Measurements from ENCODE around the gene TBXAS1.

Gene TBXAS1

DNA sequence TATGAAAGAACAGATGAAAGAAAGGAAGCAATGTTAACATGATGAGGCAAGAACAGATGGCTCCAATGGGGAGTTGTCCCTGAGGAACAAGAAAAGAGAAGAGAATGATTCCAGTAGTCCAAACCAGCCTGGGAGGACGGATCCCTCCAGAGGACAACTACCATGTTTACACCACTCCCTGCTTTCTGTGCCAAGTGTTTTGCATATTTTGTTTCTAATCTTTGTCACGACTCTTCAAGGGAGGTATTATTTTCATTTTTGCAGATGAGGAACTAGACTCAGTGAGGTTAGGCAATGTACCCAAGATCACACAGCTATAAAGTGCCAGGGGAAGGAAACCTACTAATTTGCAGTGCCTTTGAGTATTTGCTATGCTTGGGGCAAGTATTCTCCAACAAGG lies 117.5 kb downstream of the TBXAS1 start:
- no peak for DNase-seq (ENCODE audit: low spot score)

- no peak for DNase-seq (ENCODE audit: low spot score)
Measured at GRCh38 chr7:139947021-139947420, 118.0 kb downstream of the TBXAS1 start.

- no peak for DNase-seq (ENCODE audit: low spot score)
Measured at GRCh38 chr7:139948167-139948566, 119.1 kb downstream of the TBXAS1 start.

DNA sequence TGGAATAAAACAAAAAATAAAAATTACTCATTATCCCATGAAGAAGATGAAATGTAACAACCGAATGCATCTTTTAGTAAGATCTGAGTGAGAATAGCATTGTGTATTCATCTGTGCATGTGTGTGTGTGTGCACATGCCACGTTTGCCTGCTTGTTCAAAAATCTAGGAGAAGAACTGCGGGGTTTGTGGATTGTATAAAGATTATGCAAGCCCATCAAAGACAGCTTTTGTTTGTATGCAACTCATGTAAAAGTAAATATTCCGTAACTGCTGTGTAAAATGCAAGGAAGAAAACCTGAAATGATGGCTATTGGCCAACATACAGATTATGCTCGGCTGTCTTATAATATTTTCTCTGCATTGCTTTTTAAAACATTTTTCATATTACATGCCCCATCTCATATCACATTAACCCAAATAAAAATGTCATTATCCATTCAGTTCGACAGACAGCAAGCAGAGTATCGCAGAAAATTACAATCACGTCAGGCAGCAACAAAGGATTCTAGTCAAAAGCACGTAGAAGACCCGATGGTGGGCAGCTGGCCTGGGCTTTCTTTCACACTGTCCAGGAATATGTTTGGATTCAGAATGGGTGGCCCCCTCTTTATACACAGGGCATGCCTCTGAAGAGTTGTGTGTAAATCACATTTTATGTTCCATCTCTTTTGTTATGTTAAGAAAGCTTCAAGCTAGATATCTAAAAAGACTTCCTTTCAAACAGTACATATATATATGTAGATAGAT lies 119.7 kb downstream of the TBXAS1 start:
- DNase-seq (ENCODE audit: low spot score): no peak

GRCh38 chr7:139949629-139950028 lies 120.6 kb downstream of the TBXAS1 start:
- DNase-seq (ENCODE audit: low spot score): no peak

DNA sequence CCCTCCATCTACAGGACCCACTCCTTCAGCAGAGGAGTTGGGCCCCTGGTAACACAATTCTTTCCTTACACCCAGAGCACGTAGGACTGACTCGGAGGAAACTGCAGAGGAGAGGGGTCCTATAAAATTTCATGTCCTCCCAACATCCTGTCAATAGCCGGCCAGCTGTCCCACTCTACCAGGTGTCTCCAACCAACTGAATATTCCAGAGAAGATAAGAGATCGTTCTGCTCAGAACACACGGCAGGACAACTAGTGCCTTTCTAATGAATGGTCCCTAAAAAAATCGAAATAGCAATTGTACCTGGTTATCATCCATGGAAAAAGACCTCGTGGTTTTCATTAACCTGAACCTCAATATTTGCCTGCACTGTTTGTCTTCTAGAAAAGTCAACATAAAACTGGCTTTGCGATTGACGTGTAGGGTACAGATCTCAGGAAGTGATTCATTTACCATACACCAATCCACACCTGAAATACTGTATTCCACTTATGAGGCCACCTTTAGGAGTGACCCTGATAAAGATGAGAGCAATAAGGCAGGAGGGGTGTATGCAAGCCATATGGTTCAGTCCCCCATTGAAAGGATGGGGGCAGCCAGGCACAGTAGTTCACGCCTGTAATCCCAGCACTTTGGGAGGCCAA lies 121.9 kb downstream of the TBXAS1 start:
- no peak for DNase-seq (ENCODE audit: low spot score)

GRCh38 chr7:139953229-139953628 lies 124.2 kb downstream of the TBXAS1 start:
- DNase-seq (ENCODE audit: low spot score): no peak

DNA sequence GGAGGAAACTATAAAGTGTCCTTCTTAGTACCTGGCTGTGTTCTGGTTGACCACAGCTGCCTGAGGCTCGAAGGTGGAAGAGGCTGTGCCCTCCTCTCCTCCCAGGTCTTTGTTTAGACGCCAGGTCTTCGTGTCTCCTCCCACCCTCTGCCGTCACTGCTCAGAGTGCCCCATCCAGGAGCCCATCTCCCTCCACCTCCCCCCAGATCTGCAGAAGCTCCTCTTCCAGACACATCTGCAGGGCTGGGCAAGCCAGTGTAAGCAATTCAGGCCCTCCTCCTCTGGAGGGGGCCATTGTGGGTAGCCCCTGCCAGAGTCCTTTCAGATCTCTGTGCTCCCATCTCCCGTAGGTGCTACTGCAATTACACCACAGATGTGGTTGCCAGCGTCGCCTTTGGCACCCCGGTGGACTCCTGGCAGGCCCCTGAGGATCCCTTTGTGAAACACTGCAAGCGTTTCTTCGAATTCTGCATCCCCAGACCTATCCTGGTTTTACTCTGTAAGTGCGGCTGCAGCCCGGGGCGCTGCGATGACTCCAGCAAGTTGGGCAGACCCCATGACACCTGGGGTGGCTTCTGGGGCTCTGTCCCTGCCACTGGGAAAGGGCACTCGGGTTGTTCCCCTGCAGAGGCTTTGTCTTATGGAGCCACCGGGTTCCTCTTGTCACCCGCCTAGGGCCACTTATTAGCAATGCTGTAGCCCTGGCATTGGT lies 126.2 kb downstream of the TBXAS1 start:
- no peak for DNase-seq (ENCODE audit: low spot score)

GRCh38 chr7:139958599-139959284 lies 129.7 kb downstream of the TBXAS1 start:
- no peak for DNase-seq (ENCODE audit: low spot score)

DNA sequence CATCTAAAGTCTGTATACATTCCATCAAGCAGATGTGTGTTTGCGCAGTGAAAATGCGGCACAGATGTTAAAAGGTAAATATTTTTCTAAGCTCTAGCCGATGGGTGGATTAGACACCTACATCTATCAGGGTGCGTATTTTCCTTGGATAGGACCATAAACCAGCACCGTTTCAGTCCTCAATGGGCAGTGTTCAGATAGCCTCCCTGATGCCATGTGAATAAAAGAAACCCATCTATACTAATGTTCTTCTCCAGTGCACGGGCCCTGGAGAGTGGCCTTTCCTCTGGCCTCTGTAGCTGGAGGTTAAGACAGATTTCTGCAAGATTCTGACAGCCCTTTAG lies 130.2 kb downstream of the TBXAS1 start:
- DNase-seq (ENCODE audit: low spot score): no peak

DNA sequence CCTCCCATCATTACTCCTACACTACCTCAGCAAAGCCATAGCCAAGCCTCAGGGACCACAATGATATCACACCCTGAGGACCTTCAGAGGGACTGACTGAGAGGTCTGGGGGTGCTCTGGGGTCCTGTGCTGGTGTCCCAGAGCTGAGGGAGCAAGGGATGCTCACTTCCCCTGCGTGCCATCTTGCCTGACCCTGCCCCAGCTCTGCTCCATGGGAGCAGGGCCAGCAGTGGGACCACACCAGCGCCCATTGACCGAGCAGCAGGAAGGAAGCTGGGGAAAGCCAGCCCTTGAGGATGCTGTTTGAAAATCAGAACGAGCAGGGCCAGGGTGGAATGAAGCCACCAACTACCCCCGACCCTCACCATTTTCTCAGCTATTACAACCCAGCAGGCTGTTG lies 130.7 kb downstream of the TBXAS1 start:
- DNase-seq (ENCODE audit: low spot score): no peak

DNA sequence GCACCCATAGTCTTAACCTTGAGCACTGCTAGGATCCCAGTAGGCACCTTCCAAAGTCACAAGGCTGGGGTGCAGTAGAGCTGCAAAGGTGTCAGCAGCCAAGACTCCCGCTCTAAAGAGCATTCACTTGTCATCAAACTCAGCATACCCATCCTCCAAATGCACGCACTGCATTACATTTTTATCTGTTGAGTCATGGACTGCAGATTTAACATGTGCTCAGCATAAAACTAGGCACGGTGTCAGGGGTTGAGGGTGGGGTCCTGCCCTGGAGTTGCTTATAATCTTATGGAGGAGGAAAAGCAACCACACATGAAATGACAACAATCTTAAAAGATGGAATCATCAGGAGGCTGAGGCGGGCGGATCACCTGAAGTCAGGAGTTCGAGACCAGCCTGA lies 131.1 kb downstream of the TBXAS1 start:
- no peak for DNase-seq (ENCODE audit: low spot score)

GRCh38 chr7:139965942-139966628 lies 137.0 kb downstream of the TBXAS1 start:
- no peak for DNase-seq (ENCODE audit: low spot score)

GRCh38 chr7:139966949-139967348 lies 137.9 kb downstream of the TBXAS1 start:
- DNase-seq (ENCODE audit: low spot score): no peak

- DNase-seq (ENCODE audit: low spot score): no peak
Measured at GRCh38 chr7:139968931-139969330, 139.9 kb downstream of the TBXAS1 start.

GRCh38 chr7:139972029-139972428 lies 143.0 kb downstream of the TBXAS1 start:
- DNase-seq (ENCODE audit: low spot score): no peak

DNA sequence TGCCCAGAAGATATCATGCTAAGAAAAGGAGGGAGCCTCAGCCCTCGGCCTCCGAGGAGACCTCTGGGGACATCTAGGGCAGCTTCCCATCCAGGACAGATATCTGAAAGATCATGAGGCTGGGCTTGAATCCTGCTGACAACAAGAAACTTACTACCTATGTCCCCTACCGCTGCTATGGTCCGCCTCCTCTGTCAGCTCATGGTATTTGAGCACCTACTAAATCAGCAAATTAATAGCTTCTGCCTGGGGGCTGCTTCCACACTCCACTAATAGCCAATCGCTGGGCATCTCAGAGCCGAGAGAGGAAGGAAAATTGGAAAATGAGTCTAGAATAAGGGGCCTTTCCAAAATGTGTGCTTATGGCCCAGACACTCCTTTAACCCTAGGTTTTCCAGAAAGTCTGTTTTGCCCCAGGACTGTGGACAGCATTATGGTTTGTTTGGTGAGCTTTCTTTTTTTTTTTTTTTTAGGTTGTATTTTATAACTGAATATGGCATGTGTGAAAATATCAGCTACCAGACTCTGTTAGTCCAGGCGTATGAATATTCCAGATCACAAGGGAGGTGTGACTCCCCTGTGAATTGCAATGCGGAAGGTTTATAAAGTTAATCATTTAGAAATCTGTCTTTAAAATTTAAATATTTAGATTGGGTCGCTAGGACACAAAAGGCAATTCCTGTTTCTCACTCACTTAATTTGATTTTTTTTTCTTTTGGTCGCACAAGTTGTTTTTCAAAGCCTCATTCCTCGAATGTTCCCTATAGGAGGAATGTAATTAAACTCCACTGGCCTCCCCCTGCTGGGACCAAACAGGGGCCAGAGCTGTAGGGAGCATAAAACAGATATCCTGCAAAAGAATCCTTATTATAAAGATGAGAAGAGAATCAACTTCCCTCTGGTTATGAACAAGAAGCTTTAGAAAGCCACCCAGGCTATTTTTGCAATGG lies 144.3 kb downstream of the TBXAS1 start:
- no peak for DNase-seq (ENCODE audit: low spot score)

- DNase-seq (ENCODE audit: low spot score): no peak
Measured at GRCh38 chr7:139974179-139974811, 145.2 kb downstream of the TBXAS1 start.

DNA sequence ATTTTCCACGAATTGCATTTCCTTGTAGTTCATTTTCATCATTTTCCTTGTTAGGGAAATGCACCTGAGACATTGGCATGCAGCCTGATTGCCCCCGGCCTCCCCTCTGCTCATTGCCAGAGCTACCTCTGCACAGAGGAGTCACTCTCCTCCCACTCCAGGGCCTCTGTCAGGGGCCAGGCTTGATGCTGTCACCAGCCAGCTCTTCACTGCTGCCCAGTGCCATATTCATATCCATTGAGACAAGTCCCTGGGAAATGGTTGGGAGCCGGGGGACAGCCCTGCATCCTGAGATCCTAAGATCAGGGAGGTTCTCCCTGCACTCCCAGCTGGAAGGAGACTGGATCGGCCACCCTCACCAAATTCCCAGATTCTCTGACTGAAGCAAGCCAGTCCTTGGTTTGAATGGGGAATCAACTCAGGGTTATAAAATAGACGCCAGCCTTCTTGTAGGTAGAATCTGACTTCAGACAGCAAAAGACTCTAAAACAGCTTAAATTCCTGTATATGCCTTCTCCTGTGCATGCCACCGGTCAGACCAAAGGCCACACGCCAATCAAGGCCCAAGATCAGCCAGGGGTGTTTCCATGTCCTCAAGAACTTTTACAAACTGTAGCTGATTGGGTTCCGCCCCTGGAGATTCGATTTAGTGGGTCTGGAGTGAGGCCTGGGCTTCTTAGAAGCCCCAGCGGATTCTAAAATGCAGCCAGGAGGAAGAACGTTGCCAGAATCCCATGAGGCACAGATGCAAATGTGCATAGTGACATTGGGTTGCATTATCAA lies 147.2 kb downstream of the TBXAS1 start:
- DNase-seq (ENCODE audit: low spot score): no peak

Measured in CD4-positive, alpha-beta T cell treated with Interleukin-15 for 4 hours (primary cell).